ENCODE data around the gene MRTFA.
"Not testable (repeated sequence)": the region's sequence is repeated elsewhere in the genome, so short reads cannot be mapped to it uniquely, and the experiment has no call there.

Gene MRTFA

GRCh38 chr22:40518840-40519239 is 117.7 kb downstream of the MRTFA start:
- DNase-seq: no peak

GRCh38 chr22:40517631-40518030 is 118.9 kb downstream of the MRTFA start:
- no peak for DNase-seq

GRCh38 chr22:40516416-40516815 is 120.1 kb downstream of the MRTFA start:
- no peak for DNase-seq

GRCh38 chr22:40512426-40513136 is 123.9 kb downstream of the MRTFA start:
- DNase-seq: no peak

- DNase-seq: no peak
Measured at GRCh38 chr22:40511604-40512003, 124.9 kb downstream of the MRTFA start.

- DNase-seq: no peak
Measured at GRCh38 chr22:40510631-40511364, 125.7 kb downstream of the MRTFA start.

- DNase-seq: no peak
Measured at GRCh38 chr22:40509401-40510134, 127.0 kb downstream of the MRTFA start.

GRCh38 chr22:40508046-40508445 is 128.5 kb downstream of the MRTFA start:
- not testable (repeated sequence) for DNase-seq

GRCh38 chr22:40507491-40507890 is 129.0 kb downstream of the MRTFA start:
- DNase-seq: no peak

- DNase-seq: no peak
Measured at GRCh38 chr22:40506762-40507161, 129.8 kb downstream of the MRTFA start.

- no peak for DNase-seq
Measured at GRCh38 chr22:40504285-40505249, 132.0 kb downstream of the MRTFA start.

GRCh38 chr22:40502919-40503318 is 133.6 kb downstream of the MRTFA start:
- no peak for DNase-seq

GRCh38 chr22:40500465-40500786 is 136.1 kb downstream of the MRTFA start:
- not testable (repeated sequence) for DNase-seq

- no peak for DNase-seq
Measured at GRCh38 chr22:40499209-40499623, 137.3 kb downstream of the MRTFA start.

GRCh38 chr22:40498420-40499208 is 137.9 kb downstream of the MRTFA start:
- DNase-seq: no peak

- no peak for DNase-seq
Measured at GRCh38 chr22:40493441-40493840, 143.1 kb downstream of the MRTFA start.

- DNase-seq: no peak
Measured at GRCh38 chr22:40491990-40492631, 144.4 kb downstream of the MRTFA start.

- DNase-seq: no peak
Measured at GRCh38 chr22:40487663-40488249, 148.8 kb downstream of the MRTFA start.

GRCh38 chr22:40486962-40487602 is 149.4 kb downstream of the MRTFA start:
- DNase-seq: no peak
